ENCODE results near the gene CD84.
"Not testable (repeated sequence)": the region's sequence is repeated elsewhere in the genome, so short reads cannot be mapped to it uniquely, and the experiment has no call there.

Gene CD84

DNA sequence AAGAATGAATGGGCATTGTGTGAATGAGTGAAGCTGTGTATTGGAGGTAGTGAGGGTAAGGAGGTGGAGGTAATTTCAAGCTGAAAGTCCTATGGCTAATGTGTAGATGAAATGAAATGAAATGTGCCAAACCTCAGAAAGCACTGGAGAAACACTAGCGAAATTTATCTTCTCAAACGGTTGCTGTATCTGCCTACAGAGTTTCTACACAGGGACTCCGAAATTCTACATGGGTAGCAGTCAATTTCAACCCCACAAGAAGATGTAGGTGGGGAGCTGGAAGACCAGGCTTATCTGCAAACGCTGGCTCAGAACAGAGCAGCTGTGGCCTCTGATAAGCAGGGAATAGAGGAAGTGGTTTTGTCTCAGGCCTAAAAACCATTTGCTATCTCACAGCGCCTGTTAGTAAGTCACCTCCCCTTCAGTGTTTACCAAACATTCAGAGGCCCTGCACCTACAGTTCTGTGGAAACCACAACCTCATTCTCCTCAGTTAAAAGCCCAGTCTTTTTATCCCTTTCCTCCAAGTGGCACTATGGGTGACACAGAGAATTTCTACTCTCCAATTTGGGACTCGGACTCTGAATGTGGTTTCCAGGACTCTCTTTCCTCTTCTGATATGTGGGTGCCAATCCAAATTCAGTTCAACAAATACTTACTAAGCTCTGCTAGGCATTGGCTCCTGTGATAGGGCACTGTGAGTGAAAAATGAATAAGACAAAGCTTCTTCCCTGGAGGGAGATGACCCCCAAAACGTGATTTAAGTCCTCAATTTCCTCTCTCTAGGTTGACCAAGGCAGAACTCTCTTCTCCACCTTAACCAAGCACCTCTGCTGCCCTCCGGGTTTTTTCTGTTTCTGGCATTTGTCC lies 39.1 kb downstream of the CD84 start:
- DNase-seq (ENCODE audit: low spot score): no peak

DNA sequence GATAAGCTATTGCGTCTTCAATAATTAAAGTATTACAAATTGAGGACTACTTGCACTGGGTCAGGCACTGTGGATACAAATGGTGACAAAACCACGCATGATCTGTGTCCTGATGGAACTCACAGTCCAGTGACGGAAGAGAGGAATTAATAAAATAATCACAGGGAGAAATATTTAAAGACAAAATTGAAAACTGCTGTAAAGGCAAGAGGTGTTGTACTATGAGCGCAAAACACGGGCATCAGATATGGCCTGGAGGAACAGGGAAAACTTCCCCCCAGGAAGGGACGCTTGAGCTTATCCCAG lies 39.7 kb downstream of the CD84 start:
- DNase-seq (ENCODE audit: low spot score): no peak

DNA sequence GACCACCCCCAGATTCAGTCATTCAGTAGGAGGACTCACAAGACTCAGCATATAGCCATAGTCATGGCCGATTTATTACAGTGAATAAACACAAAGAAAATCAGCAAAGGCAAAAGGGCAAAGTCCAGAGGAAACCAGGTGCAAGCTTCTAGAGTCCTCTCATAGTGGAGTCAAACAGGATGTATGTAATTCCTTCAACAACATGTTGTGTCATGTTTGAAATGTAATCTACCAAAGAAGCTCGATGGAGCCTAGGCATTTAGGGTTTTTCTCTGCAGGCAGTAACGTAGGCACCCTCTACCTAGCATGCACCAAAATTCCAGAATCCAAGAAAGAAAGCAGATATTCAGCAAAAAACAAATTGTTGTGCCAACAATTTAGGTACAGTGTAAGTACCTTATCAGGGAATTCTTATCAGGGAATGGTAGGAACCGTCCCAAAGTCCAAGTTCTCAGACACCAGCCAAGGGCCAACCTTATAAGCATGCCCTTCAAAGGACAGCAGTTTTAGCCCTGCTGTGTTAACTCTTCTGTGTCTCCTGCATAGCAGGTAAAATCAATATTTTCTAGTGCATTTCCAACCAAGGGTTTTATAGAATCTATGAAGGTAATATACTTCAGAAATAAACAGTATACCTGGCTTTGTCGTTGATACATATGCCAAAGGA lies 40.2 kb downstream of the CD84 start:
- no peak for DNase-seq (ENCODE audit: low spot score)

DNA sequence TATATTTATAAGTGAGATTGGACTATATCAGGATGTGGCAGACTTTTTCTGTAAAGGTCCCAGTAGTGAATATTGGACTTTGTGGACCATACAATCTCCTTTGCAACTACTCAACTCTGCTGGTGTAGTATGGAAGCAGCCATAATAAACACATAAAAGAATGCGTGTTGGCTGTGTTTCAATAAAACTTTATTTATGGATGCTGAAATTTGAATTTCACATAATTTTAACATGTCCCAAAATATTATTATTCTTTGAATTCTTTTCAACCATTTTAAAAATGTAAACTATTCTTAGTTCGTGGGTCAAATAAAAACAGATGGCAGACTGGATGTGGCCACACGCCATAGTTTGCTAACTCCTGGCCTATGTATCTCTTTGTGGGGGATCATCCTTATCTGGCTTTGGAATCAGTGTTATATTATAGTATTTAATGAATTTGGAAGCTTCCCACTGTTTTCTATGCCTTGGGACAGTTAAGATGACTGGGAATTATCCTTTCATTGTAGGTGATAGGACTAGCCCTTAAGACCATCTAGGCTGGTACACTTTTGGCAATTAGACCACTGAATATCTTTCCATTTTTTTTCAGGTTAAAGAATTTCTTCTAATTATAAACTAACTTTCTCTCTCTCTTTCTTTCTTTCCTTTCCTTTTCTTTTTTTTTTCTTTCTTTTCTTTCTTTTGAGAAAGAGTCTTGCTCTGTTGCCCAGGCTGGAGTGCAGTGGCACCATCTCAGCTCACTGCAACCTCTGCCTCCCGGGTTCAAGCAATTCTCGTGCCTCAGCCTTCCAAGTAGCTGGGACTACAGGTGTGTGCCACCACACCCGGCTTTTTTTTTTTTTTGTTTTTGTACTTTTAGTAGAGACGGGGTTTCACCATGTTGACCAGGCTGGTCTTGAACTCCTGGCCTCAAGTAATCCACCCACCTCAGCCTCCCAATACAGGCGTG lies 41.3 kb downstream of the CD84 start:
- DNase-seq (ENCODE audit: low spot score): no peak

- no peak for DNase-seq (ENCODE audit: low spot score)
Measured at GRCh38 chr1:160534823-160535605, 44.3 kb downstream of the CD84 start.

GRCh38 chr1:160532557-160532813 lies 46.8 kb downstream of the CD84 start:
- DNase-seq (ENCODE audit: low spot score): not testable (repeated sequence)

DNA sequence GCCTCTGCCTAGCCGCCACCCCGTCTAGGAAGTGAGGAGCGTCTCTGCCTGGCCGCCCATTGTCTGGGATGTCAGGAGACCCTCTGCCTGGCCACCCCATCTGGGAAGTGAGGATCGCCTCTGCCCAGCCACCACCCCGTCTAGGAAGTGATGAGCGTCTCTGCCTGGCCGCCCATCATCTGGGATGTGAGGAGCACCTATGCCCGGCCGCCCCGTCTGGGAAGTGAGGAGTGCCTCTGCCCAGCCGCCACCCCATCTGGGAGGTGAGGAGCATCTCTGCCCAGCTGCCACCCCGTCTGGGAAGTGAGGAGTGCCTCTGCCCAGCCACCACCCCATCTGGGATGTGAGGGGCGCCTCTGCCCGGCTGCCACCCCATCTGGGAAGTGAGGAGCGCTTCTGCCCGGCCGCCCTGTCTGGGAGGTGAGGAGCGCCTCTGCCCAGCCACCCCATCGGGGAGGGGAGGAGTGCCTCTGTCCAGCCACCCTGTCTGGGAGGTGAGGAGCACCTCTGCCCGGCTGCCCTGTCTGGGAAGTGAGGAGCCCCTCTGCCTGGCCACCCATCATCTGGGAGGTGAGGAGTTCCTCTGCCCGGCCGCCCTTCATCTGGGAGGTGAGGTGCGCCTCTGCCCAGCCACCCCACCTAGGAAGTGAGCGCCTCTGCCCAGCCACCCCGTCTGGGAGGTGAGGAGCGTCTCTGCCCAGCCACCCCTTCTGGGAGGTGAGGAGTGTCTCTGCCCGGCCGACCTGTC lies 47.3 kb downstream of the CD84 start:
- not testable (repeated sequence) for DNase-seq (ENCODE audit: low spot score)

DNA sequence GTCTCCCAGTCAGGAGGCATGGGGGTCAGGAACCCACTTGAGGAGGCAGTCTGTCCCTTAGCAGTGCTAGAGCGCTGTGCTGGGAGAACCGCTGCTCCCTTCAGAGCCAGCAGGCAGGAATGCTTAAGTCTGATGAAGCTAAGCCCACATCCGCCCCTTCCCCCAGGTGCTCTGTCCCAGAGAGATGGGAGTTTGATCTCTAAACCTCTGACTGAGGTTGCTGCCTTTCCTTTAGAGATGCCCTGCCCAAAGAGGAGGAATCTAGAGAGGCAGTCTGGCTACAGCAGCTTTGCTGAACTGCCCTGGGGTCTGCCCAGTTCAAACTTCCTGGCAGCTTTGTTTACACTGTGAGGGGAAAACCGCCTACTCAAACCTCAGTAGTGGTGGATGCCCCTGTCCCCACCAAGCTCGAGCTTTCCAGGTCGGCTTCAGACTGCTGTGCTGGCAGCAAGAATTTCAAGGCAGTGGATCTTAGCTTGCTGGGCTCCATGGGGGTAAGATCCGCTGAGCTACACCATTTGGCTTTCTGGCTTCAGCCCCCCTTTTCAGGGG lies 49.8 kb downstream of the CD84 start:
- DNase-seq (ENCODE audit: low spot score): not testable (repeated sequence)

- DNase-seq (ENCODE audit: low spot score): not testable (repeated sequence)
Measured at GRCh38 chr1:160523789-160524188, 55.5 kb downstream of the CD84 start.

GRCh38 chr1:160522622-160523345 lies 56.5 kb downstream of the CD84 start, which contains the start of gene SLAMF6:
SLAMF6 (minus strand) TSS chr1:160523255; CDS start chr1:160523192, 63 bp downstream.
- no peak for DNase-seq (ENCODE audit: low spot score)

GRCh38 chr1:160522136-160522535 lies 57.2 kb downstream of the CD84 start:
- no peak for DNase-seq (ENCODE audit: low spot score)

GRCh38 chr1:160521554-160521953 lies 57.7 kb downstream of the CD84 start:
- no peak for DNase-seq (ENCODE audit: low spot score)

DNA sequence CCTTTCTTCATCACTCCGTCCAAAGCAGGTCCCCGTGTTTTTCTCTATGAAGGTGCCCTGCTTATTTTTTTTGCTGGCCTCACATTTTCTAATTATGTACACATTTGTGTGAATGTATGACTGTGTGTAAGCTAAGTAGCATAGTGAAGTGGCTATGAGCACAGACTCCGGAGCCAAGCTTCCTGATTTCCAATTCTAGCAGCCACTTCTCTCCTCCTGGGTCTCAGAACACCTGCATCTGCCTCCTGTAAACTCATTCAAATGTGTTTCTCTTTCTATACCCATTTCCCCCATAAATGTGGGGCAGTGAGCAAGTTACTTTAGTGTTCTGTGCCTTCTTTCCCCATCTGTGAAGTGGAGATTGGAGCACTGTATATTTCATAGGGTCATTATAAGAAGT lies 58.3 kb downstream of the CD84 start:
- no peak for DNase-seq (ENCODE audit: low spot score)

GRCh38 chr1:160520582-160520981 lies 58.7 kb downstream of the CD84 start:
- no peak for DNase-seq (ENCODE audit: low spot score)

GRCh38 chr1:160519642-160520435 lies 59.5 kb downstream of the CD84 start:
- DNase-seq (ENCODE audit: low spot score): no peak

GRCh38 chr1:160517519-160517918 lies 61.8 kb downstream of the CD84 start:
- DNase-seq (ENCODE audit: low spot score): not testable (repeated sequence)

DNA sequence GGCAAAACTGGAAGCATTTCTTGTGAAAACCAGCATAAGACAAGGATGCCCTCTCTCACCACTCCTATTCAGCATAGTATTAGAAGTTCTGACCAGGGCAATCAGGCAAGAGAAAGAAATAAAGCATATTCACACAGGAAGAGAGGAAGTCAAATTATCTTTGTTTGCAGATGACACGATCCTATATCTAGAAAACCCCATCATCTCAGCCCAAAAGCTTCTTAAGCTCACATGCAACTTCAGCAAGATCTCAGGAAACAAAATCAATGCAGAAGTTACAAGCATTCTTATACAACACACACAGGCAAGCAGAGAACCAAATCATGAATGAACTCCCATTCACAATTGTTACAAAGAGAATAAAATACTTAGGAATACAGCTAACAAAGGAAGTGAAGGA lies 63.4 kb downstream of the CD84 start:
- not testable (repeated sequence) for DNase-seq (ENCODE audit: low spot score)

- no peak for DNase-seq (ENCODE audit: low spot score)
Measured at GRCh38 chr1:160504651-160505050, 74.6 kb downstream of the CD84 start.

GRCh38 chr1:160503087-160503486 lies 76.2 kb downstream of the CD84 start:
- DNase-seq (ENCODE audit: low spot score): no peak
